HG03045 (cell line): ENCODE measurements around the gene SUN1.
"Not testable (repeated sequence)": the region's sequence is repeated elsewhere in the genome, so short reads cannot be mapped to it uniquely, and the experiment has no call there.

ENCODE experiments used
- ATAC-seq: cut with Tn5 transposase; IDR thresholded peaks from one replicate; pipeline ENCODE4 v1.9.1; 2021; ENCODE audit warnings: mild to moderate bottlenecking, moderate library complexity; ENCODE audit not compliant: unreplicated experiment

Gene SUN1

DNA sequence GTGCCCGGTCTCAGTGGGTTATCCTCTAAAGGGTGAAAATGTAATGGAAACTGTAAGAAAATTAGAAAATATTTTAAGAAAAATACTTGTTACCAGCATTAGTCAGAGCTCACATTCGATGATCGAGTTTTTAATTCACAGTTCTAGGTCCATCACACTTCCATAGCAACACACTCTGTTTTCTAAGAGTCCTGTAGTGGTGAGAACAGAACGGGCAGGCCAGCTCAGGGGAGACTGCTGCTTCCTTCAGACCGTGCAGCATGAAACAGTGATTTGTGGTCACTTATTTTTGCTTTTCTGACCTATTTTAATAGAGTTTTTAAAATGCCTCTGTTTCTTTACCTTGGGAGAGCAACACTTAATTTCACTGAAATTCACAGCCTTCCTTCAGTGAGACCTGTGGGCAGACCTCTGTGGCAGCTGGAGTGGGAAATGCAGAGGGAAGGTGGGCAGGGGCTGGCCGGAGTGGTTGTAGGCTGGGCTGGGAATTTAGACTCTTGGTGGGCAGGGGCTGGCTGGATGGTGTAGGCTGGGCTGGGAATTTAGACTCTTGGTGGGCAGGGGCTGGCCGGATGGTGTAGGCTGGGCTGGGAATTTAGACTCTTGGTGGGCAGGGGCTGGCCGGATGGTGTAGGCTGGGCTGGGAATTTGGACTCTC lies 1.5 kb downstream of the SUN1 start:
- no peak for ATAC-seq

DNA sequence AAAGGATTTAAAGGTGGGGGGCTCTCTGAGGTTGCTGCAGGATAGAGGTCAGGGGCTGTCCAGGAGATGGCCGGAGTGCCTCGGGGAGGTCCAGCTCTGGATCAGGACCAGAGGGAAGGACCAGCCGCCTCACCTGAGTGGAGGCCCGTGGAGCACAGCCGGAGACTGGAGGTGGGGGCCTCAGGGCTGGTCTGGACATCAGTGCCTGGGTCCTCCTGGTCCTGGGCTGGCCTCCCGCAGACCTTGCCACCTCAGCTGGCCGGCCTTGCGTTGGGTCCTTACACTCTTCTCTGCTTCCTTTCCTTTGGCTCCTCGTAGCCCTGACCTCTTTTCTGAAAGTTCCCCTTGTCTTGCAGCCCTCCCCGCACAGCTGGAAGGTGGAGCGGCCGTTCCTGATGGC lies 2.0 kb downstream of the SUN1 start:
- no peak for ATAC-seq

DNA sequence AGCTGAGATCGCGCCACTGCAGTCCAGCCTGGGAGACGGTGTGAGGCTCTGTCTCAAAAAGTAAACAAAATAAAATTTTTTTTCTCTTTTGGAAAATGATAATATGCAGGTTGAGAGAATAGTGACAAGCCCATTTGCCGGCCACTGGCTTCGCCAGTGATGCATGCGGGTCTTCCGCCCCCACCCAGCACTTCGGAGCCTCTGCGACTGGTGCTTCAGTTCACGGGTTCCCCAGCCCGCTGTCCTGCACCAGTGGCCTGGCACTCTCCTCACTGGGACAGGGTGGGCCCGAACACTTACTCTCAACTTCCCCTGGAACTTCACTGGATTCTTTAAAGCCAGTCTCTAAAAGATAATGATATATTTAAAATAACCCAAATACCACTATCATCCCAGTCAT lies 2.7 kb downstream of the SUN1 start:
- no peak for ATAC-seq

DNA sequence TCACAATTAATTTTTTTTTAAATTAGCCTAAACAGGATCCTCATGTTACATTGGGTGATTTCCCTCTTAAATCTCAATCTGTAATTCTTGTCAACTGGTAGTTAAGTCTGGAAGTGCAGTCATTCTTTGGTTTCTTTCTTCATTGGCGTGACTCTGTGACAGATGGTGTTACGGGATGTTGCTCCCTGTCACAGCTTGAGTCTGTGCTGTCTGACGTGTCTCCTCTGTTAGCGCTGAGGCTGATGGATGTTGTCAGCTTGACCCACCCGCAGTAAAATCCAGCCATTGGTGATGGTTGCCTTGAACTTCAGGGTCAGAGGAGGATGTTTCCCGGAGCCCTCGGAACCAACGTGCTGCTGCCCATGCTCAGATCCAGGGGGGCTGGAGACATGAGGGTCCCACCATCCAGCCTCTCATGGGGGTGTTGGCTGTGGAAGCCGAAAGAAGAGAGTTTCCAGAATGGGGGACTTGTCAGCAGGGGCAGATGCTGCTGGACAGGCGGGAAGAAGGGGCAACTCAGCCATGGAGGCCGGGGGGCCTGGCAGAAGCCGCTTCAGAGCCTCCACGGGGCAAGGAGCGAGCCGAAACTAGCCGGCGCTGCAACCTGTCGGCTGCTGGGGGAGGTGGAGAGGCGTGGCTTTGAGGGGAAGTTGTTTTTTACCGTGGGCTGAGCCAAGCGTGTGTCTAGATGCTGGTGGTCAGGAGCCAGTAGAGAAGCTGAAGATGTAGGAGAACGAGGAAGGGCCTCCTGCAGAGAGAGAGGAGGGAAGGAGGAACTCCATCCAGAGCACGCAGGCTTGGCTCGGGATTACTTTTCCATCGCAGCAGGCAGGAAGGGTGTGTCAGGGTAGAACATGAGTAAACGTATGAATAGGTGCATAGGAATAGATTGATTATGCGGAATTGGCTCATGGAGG lies 3.5 kb downstream of the SUN1 start:
- no peak for ATAC-seq

DNA sequence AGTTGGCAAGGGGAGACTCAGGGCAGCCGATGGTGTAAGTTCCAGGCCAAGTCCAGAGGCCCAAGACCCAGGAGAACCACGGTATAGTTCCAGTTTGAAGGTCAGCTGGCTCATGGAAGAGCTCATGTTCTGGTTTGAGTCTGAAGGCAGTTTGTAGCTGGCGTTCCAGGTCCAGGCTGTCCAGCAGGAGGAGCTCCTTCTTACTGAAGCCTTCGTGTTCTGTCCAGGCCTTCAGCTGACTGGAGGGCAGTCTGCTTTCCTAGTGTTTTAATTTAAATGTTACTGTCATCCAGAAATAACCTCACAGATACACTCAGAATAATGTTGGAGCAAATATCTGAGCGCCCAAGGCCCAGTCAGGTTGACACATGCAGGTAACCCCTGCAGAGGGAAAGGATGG lies 4.2 kb downstream of the SUN1 start:
- ATAC-seq, result no peak

DNA sequence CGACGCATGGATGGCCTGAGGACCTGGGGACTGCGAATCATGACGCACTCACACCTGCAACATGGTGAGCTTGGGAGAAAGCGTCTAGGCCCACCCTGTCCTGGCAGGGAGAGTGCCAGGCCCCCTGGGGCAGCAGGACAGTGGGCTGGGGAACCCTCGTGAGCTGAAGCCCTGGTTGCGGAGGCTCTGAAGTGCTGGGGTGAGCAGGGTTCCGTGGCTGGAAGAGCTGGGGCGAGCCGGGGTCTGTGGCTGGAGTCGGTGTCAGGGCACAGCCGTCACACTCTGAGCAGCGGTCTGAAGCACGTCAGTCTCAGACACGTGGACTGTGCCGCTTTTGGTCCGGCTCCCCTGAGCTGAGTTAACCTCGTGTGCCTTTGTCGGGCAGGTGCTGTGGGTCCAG lies 4.7 kb downstream of the SUN1 start:
- ATAC-seq, result no peak

DNA sequence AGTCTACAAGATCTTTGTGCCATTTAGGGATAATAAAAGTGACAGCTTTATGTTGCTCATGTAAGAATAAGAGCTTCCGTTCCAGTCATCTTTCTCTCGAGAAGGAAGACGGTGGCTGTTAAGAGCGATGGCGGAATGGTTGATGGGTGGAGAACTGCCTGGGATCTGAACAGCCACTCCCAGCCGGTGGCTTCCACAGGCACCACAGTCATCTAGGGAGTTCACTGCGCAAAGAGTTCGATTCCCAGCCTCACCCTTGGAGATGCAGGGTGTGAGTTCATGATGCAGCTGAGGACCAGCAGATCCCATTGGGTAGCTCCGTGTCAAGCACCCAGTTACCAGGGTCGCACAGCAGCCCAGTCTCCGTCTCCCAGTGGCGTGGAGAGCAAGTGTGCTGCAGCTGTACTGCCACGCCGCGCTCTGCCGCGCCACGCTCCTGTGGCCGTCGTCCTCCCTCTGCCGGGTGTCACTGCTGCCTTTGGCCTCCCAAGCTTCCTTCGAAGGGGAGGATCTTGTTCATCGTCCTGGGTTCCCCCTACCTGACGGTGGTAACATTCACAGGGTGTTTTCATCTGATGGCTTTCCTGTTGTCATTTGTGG lies 7.8 kb downstream of the SUN1 start:
- ATAC-seq, result no peak

DNA sequence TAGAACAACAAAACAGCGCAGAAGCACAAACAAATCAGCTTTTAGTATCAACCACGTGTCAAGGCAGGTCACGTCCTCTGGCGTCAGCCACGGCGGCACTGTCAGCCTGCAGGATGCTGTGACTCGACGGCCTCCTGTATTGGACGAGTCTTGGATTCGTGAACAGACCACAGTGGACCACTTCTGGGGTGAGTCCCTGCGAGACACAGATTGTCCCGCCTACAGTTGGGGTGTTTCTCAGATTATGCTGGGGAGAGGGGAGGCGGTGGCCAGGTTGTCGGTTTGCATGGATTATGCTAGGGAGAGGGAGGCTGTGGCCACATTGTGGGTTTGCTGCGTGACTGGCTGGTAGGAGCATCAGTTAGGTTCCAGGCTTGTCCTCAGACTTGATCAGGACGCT lies 9.7 kb downstream of the SUN1 start:
- no peak for ATAC-seq

DNA sequence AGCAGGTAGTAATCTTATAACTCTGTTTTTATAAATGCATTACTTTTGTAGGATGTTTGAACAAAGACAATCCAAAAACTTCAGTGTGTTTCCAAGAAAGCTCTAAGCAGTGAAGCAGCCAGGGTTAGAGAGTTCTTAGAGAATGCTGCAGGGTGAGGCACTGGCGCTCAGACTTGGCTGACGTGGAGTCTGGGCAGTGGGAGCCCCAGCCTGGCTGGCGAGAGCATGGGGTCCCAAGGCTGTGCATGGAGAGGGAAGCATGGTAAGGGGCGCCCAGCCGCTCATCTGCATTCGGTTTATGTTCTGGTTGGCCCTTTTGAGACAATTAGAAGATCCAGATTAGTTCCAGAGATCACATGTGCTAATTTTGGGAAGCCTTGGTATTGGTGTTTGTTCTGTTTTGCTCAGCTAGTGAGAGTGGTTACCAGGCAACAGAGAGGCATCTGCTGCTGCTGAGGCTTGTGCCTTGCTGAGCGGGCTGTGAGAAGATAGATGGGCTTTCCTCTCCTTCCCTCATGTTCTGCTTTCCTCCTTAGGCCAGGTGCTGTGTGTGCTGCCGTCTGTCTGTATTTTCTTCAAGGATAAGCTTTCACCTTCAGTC lies 10.3 kb downstream of the SUN1 start:
- ATAC-seq, result no peak

DNA sequence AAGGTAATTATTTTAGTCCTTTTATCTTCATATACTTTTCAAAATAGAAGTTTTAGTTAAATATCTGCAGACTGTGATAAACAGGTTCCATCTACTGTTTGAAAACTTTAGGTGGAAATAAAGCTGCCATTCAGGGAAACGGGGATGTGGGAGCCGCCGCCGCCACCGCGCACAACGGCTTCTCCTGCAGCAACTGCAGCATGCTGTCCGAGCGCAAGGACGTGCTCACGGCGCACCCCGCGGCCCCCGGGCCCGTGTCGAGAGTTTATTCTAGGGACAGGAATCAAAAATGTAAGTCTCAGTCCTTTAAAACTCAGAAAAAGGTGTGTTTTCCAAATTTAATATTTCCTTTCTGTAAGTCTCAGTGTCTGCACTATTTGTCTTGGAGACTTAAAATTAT lies 11.0 kb downstream of the SUN1 start:
- no peak for ATAC-seq

DNA sequence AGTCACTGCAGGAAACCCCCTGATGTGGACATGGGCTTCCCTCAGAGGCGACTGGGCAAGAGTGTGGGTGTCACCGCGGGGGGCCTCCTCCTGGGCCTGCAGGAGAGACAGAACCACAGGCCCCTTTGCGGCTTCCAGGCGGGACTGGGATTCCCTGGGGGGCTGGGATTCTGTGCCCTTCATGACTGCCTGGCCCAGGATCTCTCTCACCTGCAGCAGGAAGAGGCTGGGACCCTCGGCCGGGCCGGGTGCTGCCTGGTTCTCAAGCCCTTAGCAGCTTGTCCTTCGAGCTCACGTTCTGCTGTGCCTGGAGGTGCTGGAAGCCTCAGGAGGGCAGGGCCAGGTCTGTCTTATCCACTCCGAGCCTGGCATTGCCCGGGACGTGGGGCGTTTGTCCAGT lies 11.8 kb downstream of the SUN1 start:
- no peak for ATAC-seq

DNA sequence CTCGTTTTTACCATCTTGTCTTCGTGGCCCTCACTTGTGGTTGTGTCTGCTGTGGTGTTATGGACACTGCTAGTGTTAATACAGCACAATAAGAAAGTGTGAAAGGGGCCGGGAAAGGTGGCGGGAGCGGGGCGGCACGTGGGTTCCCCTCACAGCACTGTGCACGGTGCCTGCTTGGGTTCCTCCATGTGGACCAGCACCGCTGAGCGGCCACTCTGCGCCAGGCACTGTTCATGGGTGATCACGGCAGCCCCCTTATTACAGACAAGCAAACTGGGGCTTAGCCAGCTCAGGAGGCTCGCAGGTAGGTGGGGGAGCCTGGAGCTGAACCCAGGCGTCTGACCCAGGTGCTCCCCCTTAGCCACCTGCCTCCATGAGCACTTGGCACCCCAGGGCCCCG lies 12.2 kb downstream of the SUN1 start:
- ATAC-seq, result no peak

DNA sequence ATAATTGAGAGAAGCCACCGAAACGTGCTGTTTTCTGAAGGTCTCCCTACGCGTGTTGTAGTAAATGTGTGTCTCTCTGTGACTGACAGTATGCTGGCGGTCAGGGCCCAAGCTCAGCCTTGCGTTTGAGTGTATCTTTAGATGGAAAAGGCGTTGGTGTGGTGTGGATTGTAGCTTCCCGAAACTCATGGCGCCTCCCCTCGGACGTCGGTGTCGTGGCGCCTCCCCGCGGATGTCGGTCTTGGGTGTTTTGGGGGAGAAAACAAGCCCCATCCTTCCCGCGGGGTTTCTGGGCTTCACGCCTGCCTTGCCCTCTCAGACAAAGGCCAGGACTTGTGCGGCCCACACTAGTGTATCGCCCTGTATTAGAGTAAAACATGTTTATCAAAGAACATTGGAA lies 12.8 kb downstream of the SUN1 start:
- no peak for ATAC-seq

DNA sequence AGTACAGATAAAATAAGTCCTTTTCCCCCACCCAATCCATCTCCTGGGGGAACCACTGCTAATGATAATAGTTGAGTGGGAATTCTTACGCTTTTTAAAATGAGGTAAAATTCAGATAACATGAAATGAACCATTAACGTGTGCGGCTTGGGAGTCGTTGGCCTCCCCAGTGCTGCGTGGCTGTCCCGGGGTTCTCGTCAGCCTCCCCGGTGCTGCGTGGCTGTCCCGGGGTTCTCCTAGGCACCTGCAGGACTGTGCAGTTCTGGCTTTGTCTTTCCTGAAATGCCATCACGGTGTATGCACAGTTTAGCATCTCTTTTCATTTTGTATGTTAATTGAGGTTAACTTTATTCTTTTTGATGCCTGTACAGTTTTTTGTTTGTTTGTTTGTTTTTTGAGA lies 13.5 kb downstream of the SUN1 start:
- ATAC-seq, result no peak

DNA sequence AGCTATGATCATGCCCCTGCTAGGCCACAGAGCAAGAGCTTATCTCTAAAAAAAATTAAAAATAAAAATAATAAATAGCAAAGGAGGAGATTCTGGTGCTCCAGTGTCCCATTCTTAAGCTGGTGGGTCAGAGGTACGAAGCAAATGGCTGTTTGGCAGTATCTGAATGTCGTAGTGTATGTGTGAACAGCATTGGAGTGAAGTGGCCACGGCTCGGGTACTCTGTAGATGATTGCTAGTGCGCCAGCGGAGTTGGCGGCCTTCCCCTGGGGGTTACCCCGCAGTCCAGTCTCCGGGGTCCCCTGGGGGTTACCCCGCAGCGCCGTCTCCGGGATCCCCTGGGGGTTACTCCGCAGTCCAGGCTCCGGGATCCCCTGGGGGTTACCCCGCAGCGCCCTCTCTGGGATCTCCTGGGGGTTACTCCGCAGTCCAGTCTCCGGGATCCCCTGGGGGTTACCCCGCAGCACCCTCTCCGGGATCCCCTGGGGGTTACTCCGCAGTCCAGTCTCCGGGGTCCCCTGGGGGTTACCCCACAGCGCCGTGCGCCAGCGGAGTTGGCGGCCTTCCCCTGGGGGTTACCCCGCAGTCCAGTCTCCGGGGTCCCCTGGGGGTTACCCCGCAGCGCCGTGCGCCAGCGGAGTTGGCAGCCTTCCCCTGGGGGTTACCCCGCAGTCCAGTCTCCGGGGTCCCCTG lies 14.8 kb downstream of the SUN1 start:
- ATAC-seq, result not testable (repeated sequence)

DNA sequence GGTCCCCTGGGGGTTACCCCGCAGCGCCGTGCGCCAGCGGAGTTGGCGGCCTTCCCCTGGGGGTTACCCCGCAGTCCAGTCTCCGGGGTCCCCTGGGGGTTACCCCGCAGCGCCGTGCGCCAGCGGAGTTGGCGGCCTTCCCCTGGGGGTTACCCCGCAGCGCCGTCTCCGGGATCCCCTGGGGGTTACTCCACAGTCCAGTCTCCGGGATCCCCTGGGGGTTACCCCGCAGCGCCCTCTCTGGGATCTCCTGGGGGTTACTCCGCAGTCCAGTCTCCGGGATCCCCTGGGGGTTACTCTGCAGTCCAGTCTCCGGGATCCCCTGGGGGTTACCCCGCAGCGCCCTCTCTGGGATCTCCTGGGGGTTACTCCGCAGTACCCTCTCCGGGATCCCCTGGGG lies 15.5 kb downstream of the SUN1 start:
- not testable (repeated sequence) for ATAC-seq

DNA sequence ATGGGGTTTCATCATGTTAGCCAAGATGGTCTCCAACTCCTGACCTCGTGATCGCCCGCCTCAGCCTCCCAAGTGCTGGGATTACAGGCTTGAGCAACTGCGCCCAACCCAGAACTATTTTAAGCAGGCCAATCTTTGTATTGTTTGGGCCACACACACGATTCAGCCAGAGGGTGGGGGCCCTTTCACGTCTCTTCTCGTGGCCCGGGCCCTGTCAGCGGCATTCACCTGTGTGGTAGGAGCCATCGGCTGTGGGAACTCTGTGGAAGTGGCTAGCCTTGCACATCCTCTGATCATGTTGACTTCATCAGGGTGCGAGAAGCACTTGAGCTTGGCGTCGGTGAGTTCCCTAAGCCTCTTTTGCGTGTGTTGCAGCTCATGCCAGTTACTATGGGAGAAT lies 16.9 kb downstream of the SUN1 start:
- no peak for ATAC-seq

DNA sequence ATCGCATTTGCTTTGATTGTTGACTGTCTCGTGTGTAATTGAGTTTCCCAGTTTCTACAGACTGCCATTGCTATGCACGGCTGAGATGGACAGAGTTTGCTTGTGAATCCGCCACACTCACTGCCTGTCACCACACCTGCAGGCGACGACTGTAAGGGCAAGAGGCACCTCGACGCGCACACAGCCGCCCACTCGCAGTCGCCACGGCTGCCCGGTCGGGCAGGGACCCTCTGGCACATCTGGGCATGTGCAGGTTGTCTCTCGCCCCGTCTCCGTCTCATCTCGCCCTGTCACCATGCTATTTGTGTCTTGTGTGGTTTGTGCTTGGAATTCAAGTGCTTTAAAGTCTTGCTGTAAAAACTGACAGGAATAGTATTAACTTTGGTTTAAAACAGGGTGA lies 17.5 kb downstream of the SUN1 start:
- no peak for ATAC-seq

DNA sequence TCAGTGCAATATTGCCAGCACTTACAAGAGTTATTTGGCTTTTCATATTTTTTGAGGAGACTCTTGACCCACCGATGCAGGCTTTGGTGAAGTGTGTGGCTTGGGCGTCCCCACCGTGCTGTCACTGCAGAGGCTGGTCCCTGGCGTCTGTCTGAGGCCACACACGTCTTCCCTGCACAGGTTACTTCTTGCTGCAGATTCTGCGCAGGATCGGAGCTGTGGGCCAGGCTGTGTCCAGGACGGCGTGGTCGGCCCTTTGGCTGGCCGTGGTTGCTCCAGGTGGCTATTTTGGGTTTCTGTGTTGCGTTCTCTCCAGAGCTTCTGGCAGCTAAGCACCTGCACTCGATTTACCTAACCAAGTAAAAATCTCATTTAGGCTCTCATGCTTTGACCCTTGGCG lies 18.9 kb downstream of the SUN1 start:
- no peak for ATAC-seq

DNA sequence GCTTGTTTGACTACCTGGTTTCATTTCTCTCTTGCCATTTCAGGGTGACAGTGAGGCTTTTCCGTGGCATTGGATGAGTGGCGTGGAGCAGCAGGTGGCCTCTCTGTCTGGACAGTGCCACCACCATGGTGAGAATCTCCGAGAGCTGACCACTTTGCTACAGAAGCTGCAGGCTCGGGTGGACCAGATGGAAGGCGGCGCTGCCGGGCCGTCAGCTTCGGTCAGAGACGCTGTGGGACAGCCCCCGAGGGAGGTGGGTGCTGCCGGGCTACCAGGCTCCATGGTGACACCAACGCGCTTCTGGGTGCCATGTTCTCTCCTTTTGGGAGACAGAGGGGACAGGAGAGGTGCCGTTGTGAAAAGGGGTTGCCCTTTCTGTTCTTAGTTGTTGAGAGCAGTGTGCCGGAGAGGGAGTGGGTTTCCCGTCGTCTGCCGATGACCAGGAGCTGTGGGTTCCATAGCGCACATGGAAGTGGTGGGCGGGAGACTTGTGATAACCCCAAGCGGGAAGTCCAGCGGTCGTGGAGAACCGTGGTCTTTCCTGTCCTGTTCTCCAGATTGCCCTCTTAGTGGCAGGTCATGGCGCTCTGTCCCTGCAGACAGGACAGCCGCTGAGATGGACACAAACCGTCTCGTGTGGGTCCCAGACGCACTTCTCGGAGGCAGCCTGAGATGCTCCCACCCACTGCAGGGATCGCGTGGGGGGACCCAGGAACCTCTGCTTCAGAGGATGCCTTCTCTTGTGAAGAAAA lies 21.3 kb downstream of the SUN1 start:
- no peak for ATAC-seq
